Skeletal muscle cell (primary cell): ENCODE data around the gene CEP135.
"Not testable (repeated sequence)": the region's sequence is repeated elsewhere in the genome, so short reads cannot be mapped to it uniquely, and the experiment has no call there.

Source experiments
- DNase-seq: peaks from one replicate; pipeline ENCODE4 v3.0.0-alpha.2; 2010; ENCODE audit warnings: low read depth
- H3K4me3 ChIP-seq: 2 replicates; pipeline ENCODE4 v1.5.1; 2011; ENCODE audit warnings: low read depth, mild to moderate bottlenecking, control low read depth, low read length, moderate library complexity

CEP135 gene

GRCh38 chr4:55948726-55949481 is at the start of gene CEP135:
TSS of gene CEP135 (plus strand) at chr4:55948945. CDS start at chr4:55952131, 3,186 bp downstream.
- H3K4me3 ChIP-seq: peak within 1 kb of the TSS; percentile 67
- peak; percentile 83 for DNase-seq

- no peak overlapping the region for H3K4me3 ChIP-seq
- DNase-seq: no peak
Observed at GRCh38 chr4:55902677-55903076, 46.1 kb upstream of the CEP135 start.

- DNase-seq: no peak
- no peak overlapping the region for H3K4me3 ChIP-seq
Observed at GRCh38 chr4:55903577-55903976, 45.2 kb upstream of the CEP135 start.

GRCh38 chr4:55904576-55904975 is 44.2 kb upstream of the CEP135 start:
- H3K4me3 ChIP-seq: no peak overlapping the region
- DNase-seq: no peak

GRCh38 chr4:55906323-55906722 is 42.4 kb upstream of the CEP135 start:
- no peak overlapping the region for H3K4me3 ChIP-seq
- DNase-seq: no peak

- no peak overlapping the region for H3K4me3 ChIP-seq
- no peak for DNase-seq
Observed at GRCh38 chr4:55906989-55907388, 41.8 kb upstream of the CEP135 start.

GRCh38 chr4:55907469-55907868 is 41.3 kb upstream of the CEP135 start:
- no peak overlapping the region for H3K4me3 ChIP-seq
- no peak for DNase-seq

- no peak overlapping the region for H3K4me3 ChIP-seq
- no peak for DNase-seq
Observed at GRCh38 chr4:55910140-55910539, 38.6 kb upstream of the CEP135 start.

- no peak overlapping the region for H3K4me3 ChIP-seq
- no peak for DNase-seq
Observed at GRCh38 chr4:55912249-55912648, 36.5 kb upstream of the CEP135 start.

- no peak overlapping the region for H3K4me3 ChIP-seq
- no peak for DNase-seq
Observed at GRCh38 chr4:55920571-55920970, 28.2 kb upstream of the CEP135 start.

- no peak for DNase-seq
- H3K4me3 ChIP-seq: no peak overlapping the region
Observed at GRCh38 chr4:55921093-55921492, 27.7 kb upstream of the CEP135 start.

- DNase-seq: no peak
- H3K4me3 ChIP-seq: no peak overlapping the region
Observed at GRCh38 chr4:55925241-55925640, 23.5 kb upstream of the CEP135 start.

GRCh38 chr4:55926610-55927009 is 22.1 kb upstream of the CEP135 start:
- DNase-seq: no peak
- no peak overlapping the region for H3K4me3 ChIP-seq

GRCh38 chr4:55927803-55928437 is 20.8 kb upstream of the CEP135 start:
- DNase-seq: no peak

GRCh38 chr4:55928846-55929245 is 19.9 kb upstream of the CEP135 start:
- DNase-seq: no peak
- H3K4me3 ChIP-seq: no peak overlapping the region

More at GRCh38 chr4:55927803-55928437, 20.8 kb upstream of the CEP135 start:
- H3K4me3 ChIP-seq: no peak overlapping the region

- H3K4me3 ChIP-seq: no peak overlapping the region
- DNase-seq: no peak
Observed at GRCh38 chr4:55931043-55931442, 17.7 kb upstream of the CEP135 start.

- H3K4me3 ChIP-seq: no peak overlapping the region
- no peak for DNase-seq
Observed at GRCh38 chr4:55931833-55932232, 16.9 kb upstream of the CEP135 start.

- DNase-seq: no peak
- no peak overlapping the region for H3K4me3 ChIP-seq
Observed at GRCh38 chr4:55932511-55932910, 16.2 kb upstream of the CEP135 start.

GRCh38 chr4:55933611-55934010 is 15.1 kb upstream of the CEP135 start:
- no peak overlapping the region for H3K4me3 ChIP-seq
- no peak for DNase-seq

- not testable (repeated sequence) for DNase-seq
Observed at GRCh38 chr4:55935907-55936306, 12.8 kb upstream of the CEP135 start.

GRCh38 chr4:55938481-55938880 is 10.3 kb upstream of the CEP135 start:
- no peak for DNase-seq
- H3K4me3 ChIP-seq: no peak overlapping the region

More at GRCh38 chr4:55935907-55936306, 12.8 kb upstream of the CEP135 start:
- not testable (repeated sequence) for H3K4me3 ChIP-seq
